ENCODE results near the gene USP35. TPM values are rescaled to one million over a fixed set of nuclear protein-coding genes. Genes with fewer than 3 reads are reported as not detected.

The USP35 gene
- total RNA-seq, 1 donor from 2014 or later: 6.8 TPM

DNA sequence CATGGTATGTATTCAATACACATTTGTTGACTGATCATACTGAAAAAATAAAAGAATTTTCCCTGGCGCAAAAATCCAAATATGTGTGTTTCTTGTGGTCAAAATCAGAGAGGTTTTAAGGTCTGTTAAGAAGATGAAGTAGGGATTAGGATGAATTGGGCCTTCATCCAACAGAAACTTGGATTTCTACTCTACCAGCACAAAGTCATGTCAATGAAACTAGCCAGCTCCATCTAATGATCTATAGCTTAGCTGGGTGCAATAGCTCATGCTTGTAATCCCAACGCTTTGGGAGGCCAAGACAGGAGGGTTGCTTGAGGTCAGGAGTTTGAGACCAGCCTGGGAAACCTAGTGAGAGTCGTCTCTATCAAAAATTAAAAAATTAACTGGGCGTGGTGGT, 65.5 kb downstream of the USP35 start:
- Histone ChIP-seq H3K4me1 (peaks cover 44% of the 10 kb centered on the region), H3K27me3 (ENCODE audit: low read depth) (no peaks in the 10 kb centered on the region), H3K4me3 (no peak overlapping the region), H3K27ac (no peak overlapping the region), H3K36me3 (peaks cover 11% of the 10 kb centered on the region), H3K9me3 (no peaks in the 10 kb centered on the region)
- TF ChIP-seq, protein P1, sequence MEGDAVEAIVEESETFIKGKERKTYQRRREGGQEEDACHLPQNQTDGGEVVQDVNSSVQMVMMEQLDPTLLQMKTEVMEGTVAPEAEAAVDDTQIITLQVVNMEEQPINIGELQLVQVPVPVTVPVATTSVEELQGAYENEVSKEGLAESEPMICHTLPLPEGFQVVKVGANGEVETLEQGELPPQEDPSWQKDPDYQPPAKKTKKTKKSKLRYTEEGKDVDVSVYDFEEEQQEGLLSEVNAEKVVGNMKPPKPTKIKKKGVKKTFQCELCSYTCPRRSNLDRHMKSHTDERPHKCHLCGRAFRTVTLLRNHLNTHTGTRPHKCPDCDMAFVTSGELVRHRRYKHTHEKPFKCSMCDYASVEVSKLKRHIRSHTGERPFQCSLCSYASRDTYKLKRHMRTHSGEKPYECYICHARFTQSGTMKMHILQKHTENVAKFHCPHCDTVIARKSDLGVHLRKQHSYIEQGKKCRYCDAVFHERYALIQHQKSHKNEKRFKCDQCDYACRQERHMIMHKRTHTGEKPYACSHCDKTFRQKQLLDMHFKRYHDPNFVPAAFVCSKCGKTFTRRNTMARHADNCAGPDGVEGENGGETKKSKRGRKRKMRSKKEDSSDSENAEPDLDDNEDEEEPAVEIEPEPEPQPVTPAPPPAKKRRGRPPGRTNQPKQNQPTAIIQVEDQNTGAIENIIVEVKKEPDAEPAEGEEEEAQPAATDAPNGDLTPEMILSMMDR (IDR thresholded peaks at IDR 0.05): no peak
- ATAC-seq (no peak), DNase-seq (no peak)
- intact Hi-C loops (cut with DNase I): no loop called here

DNA sequence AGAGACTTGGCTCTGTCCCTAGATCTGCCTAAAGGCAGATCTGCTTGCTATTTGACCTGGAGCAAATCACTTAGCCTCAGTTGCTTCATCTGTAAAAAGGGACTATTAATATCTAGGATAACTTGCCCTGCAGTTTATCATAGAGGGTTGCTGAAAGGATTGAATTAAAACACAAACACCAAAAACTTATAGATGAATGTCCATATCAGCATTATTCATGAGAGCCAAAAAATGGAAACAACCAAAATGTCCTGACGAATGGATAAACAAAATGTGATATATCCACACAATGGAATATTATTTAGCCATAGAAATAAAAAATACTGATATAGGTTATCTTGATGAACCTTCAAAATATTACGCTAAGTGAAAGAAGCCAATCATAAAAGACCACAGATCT, 67.2 kb downstream of the USP35 start:
- ATAC-seq (no peak), DNase-seq (no peak)
- Histone ChIP-seq H3K27ac (peak overlapping the region; percentile 54), H3K9me3 (no peaks in the 10 kb centered on the region), H3K4me1 (peaks cover 38% of the 10 kb centered on the region), H3K27me3 (ENCODE audit: low read depth) (no peaks in the 10 kb centered on the region), H3K36me3 (no peaks in the 10 kb centered on the region), H3K4me3 (no peak overlapping the region)
- TF ChIP-seq, protein P1 (IDR thresholded peaks at IDR 0.05): no peak
- intact Hi-C loops (cut with DNase I): no loop called here

DNA sequence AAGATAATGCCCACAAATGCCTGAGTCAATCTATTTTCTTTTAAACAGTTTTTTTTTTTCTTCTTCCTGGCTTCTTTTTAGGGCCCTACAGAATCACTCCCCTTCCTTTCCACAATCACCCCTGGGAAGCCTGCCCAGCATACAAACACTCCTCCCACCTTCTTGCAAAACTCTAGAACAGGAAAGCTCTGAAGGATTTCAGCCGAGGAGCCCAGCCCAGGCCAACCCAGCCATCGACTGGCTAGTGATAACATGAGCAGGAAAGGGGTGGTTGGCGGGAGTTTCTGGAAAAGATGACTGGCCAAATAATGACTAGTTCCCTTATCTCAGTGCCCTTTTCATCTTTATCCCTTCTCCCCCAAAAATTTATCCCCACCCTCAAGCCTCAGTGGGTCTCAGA, 68.2 kb downstream of the USP35 start:
- peaks cover 35% of the 10 kb centered on the region for H3K4me1 ChIP-seq
- no peak overlapping the region for H3K4me3 ChIP-seq
- H3K27me3 ChIP-seq (ENCODE audit: low read depth): no peaks in the 10 kb centered on the region
- TF ChIP-seq, protein P1 (IDR thresholded peaks at IDR 0.05): no peak
- no peaks in the 10 kb centered on the region for H3K36me3 ChIP-seq
- peak; percentile 94 to 97 for ATAC-seq
- intact Hi-C loops (cut with DNase I): no loop called here
- peak overlapping the region; percentile 54 for H3K27ac ChIP-seq
- peak; percentile 80 for DNase-seq
- H3K9me3 ChIP-seq: no peaks in the 10 kb centered on the region

DNA sequence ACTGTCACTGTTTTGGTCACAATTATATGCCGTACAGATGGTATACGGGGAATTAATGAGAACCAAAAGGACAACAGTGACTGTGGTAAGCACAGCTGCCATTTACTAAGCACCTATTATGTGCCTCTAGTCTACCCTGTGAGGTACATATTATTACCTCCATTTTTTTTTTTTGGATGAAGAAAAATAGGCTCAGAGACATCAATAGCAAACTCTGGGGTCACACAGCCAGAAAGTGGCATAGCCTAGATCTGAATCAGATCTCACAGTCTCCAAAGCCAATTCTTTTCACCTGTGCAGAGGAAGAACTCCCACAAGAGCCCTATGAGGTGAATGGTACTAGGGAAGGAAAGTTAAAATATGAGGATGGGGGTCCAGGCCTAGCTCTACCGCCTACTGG, 68.9 kb downstream of the USP35 start:
- TF ChIP-seq, protein P1 (IDR thresholded peaks at IDR 0.05): no peak
- DNase-seq: no peak
- peak overlapping the region; percentile 54 for H3K27ac ChIP-seq
- H3K27me3 ChIP-seq (ENCODE audit: low read depth): no peaks in the 10 kb centered on the region
- H3K36me3 ChIP-seq: no peaks in the 10 kb centered on the region
- H3K4me3 ChIP-seq: no peak overlapping the region
- no peaks in the 10 kb centered on the region for H3K9me3 ChIP-seq
- ATAC-seq: no peak
- intact Hi-C loops (cut with DNase I): no loop called here
- H3K4me1 ChIP-seq: peaks cover 40% of the 10 kb centered on the region

DNA sequence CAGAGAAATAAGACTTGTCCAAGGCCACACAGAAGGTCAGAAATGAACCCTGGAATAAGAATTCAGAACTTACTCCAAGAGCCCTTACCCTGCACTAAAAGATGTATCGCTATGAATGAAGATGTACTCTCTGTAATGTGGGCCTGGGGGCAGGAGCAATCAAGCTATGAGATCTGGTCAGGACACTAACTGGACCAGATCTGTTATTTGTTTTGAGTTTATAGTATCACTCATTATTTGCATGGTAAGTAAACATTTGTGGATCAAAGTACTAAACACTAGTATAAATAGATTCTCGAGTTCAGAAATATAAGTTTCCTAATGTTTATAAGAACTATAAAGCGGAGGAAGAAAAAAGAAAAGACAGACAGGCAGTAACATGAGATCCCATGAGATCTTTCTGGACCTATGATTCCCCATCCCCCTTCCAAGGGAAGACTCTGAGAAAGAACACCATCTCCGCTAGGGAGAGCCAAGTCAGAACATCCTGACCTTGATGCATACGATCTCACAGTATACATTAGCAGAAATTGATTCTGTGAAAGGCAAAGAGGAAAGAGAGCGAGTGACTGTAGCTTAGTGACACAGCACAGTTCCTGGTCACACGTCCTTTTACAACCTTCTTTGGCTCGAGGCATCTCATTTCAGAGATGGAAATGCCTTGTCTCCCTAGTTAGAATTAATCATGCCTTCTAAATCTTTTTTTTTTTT, 71.2 kb downstream of the USP35 start:
- Histone ChIP-seq H3K27me3 (ENCODE audit: low read depth) (no peaks in the 10 kb centered on the region), H3K4me1 (peaks cover 40% of the 10 kb centered on the region), H3K9me3 (no peaks in the 10 kb centered on the region), H3K27ac (no peak overlapping the region), H3K4me3 (no peak overlapping the region), H3K36me3 (no peaks in the 10 kb centered on the region)
- ATAC-seq (no peak), DNase-seq (no peak)
- TF ChIP-seq, protein P1 (IDR thresholded peaks at IDR 0.05): no peak
- intact Hi-C loops (cut with DNase I): no loop called here

All from lower lobe of right lung (tissue), 2 donors.